RCC 7860 (cell line): ENCODE data around the gene TSPAN18.
A peak's percentile ranks its signal among the peaks of the same experiment; 100 is the strongest.

Source experiments
- DNase-seq: peaks from one replicate; pipeline ENCODE4 v3.0.0-alpha.2; 2015; ENCODE audit warnings: low spot score
- FAIRE-seq: peaks from 2 replicates; lab custom pipeline; 2012; peaks lifted over from hg19 to GRCh38; lab: Jason Lieb, UNC

TSPAN18 gene

DNA sequence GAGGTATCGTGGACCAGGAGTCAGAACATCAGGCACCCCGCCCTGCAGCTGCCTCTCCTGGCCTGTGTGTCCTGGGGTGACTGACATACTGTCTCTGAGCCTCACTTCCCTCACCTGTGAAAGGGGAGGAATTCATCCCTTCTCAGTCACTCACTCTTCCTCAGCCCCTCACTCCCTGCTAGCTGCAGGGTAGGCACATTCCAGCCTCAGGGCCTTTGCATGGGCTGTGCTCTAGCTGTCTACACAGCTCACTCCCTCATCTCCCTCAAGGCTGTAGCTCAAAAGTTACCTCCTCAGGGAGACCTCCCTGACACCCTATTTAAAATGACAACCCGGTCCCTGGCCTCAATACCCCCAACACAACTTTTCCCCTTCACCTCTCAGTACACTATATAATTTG is 221.4 kb downstream of the TSPAN18 start:
- DNase-seq (no peak), FAIRE-seq (no peak)

DNA sequence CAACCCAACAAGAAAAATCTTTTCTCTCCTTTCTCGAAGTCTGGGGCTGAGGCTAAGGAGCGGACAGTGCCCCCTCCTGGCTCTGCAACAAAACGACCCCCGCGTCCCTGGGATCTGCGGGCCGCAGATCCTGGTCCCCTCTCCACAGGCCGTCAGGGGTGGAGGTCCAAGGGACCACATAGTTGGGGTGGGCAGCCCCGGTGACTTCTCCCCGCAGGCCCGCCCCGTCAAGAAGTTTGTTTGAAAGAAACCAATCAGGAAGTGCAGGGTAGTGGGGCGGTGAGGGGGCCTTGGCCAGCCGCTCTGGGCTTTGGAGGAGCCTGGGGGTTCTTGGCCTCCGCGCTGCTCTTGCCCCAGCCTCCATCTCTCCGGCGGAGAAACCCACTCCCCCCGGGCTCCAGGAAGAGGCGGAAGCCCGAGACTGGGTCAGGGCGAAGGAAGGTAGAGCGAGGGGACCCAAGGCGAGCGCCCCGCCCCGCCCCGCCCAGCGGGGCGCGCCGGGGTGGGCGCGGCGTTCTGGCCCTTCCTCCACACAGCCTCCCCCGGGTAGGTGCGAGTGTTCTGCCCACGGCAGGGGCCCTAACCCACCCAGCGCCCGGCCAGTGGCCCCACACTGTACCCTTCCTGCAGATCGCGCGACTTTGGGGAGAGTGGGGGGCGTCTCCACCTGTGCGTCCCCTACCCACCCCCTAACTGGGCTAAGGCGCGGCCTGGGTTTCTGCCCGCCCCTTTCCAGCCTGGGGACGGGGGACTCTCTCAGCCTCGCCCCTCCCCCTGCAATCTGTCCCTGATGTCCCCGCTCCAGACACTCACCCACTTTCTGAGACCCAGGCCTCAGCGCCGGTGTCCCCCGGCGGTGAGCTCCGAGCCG is 222.6 kb downstream of the TSPAN18 start:
- DNase-seq: no peak
- no peak for FAIRE-seq

DNA sequence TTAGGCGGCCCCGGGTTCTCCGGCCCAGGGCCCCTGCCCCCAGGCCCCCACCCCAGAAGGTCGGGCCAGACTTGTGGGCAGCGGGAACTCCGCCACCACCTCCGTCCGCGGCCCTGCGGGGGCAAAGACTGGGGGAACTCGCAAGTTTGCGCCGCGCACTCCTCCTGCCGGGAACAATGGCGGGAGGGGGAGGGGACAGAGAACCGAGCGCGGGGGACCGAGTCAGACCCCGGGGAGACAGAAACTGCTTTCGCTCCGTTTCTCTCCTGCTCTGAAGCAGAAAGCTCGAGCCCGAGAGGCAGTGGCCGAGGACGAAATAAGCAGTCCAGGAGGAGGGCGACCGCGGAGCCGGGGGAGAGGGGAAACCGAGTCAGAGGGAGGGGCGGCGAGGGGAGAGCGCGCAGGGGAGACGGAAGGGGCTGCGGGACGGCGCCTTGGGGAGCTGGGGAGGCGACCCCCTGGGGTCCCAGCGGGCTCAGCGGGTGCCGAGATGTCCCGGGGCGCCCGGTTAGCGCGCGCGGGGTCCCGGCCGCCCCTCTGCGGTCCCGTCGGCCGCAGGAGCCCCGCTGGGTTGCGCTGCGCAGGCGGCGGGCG is 223.4 kb downstream of the TSPAN18 start:
- DNase-seq: no peak
- no peak for FAIRE-seq

DNA sequence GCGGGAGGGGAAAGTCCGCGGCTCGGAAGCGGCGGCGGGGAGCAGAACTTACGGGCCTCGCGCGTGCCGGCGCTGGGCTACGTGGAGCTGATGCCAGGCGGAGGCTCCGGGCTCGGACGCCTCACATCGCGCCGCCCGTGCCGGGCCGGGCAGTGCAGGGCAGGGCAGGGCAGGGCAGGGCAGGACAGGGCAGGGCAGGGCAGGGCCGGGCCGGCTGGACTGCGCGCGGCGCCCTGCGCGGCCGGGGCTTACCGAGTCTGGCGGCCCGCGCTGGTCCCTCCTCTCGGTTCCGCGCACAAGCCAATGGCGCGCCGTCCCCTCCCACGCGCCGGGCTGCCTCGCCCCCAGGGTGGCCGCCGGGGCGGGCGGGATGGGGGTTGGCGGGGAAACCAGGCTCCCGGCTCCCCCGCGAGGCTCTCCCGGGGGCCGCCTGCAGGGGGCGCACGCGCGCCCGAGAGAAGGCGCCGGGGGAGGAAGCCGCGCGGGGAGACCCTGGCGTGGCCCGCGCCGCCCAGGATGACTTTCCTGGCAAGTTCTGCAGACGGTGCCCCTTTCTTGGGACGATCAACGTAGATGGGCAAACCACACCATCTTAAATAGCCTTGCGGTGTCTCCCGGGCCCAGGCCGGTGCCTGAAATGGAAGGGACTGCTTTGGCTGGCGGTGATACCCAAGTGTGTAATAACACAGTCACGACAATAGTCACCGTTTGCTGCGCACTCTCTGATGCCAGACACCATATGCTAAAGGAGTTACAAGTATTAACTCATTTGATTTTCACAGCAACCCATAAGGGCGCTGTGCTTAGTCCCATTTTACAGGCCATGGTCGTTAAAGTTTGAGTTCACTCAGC is 224.1 kb downstream of the TSPAN18 start, which contains the start of gene TP53I11:
Gene TP53I11, minus strand, starts transcription at position 259 of the 852 bp plus-strand sequence. CDS start 12,548 bp downstream, outside the sequence.
- DNase-seq (no peak), FAIRE-seq (no peak)

DNA sequence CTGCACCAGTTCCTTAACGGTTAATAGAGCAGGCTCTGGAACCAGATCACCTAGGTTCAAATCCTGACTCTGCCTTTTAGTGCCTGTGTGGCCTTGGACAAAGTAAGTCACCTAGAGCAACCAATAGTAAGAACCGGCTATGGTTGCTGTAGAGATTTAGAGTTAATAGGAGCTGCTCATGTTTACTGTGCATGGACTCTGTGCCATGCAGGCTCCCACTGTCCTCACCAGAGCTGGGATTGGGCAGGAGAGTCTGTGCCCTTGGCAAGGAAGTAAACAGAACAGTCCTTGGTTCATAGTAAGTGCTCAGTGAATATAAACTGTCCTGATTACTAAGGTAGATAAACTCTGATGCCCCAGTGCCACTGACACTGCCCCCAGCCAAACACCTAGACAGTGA is 225.3 kb downstream of the TSPAN18 start:
- no peak for FAIRE-seq
- no peak for DNase-seq

DNA sequence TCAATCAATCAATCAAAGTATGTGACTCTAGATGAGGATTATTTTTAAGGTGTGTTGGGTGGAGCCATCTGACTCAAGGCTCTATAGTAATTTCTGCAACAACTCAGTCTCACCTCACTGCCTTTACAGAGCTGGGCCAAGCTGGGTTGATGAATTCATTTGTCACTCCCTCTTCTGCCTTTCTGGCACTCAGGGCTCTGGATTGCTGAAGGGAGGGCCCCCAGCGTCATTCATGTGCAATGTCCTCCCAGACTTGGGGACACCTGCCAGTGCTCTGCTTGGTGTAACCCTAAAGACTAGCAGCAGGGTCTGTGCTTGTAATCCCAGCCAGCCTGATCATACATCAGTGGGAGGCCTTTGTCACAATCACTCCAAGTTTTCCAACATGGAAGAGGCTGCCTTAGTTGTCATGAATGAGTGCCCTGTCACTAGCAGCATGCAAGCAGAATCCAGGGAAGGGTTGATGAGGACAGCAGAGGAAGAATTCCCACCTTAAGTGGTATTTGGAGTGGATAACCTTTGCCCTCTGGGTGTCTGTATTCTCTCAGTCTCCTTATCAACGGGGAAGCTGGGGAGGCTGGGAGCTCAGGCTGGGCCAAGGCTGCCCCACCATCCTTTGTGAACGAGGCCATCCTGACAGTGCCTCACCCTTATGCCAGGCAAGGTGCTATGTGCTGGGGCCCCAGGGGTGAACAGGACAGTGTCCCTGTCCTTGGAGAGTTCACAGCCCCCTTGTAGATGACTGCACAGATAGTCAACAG is 225.9 kb downstream of the TSPAN18 start:
- no peak for FAIRE-seq
- DNase-seq: no peak

DNA sequence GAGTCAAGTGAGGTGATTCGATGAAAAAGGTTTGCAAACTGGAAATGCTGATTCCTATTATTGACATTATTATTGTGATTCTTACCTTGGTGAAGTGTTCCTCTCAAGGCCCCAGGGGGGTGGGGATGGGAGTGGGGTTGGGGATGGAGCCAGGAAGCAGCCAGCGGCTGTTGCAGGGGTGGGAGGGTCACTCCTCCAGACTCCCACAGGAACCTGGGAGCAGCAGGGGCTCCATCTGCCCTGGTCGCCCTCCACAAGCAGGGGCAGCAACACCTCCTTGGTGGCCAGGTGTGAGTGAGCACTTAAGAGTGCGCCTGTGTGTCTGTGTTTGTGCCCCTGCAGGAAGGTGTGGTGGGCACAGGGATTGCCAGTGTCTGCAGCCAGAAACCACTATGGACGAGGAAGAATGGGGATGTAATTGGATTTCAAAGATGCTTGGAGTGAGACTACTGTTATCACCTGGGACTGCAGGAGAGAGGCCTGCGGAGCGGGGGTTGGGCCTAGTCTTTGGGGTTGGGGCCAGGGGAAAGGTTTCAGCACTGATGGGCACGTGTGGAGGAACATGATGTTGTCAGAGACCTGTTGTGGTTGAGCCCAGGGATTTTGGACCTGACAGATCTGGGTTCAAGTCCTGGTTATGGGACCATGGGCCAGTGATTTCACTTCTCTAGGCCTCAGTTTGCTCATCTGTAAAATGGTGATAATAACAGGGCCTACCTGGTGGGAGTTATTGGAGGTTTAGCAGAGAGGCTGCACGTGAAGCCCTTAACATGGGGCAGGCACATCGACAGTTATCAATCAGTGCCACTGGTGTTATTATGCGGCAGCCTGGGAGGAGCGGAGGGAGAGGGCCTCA is 227.5 kb downstream of the TSPAN18 start:
- DNase-seq: no peak
- no peak for FAIRE-seq

DNA sequence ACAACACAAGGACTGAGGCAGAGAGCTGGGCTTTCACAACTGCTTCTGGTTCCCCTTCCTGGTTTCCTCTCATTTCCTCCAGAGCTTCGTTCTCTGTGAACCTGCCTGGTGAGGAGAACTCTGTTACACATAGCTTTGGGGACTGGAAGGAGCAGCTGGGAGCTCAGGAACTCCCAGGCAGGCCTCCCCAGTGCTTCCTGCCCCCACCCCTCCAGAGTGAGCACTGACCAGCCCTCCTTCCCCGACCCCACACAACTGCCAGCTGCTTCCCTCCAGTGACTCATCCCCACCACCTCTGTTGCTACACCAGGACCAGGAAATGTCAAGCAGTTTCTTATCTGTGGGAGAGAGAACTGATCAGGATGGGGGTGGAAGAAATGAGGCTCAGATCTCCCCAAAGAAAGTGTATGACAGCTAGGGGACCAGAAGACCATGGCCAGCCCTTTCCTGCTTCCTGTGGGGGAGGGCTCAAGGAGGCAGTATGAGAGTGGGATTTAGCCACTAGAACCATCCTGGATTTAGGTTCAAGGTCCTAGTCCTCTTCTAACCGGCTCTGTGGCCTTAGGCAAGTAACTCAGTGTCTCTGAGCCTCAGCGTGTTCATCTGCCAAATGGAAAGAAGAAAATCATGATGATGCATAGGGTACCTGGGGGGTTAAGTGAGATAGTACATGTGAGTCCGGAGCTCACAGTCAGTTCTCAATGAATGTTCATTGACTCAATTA is 228.4 kb downstream of the TSPAN18 start:
- FAIRE-seq (no peak), DNase-seq (peak; percentile 33)

DNA sequence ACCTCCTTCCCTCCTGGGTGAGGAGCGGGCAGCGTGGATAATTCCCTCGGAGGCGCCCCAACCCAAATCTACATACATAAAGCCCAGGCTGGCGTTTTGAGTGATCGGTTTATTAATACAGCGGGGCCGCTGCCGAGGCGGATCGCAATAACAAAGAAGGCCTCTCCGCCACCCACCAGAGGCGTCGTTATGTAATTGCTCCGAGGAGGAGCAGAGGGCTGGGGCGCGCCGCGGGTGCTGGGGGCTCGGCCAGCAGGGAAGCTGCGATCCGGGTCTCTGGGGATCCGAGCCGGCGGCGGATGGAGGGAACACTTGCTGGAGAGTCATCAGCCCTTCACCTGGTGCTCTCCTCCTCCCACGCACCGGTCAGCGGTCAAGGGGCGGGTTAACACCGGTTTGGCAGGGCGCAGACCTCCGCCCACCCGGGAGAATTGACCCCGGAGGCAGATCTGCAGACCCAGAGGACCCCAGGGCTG is 230.3 kb downstream of the TSPAN18 start:
- no peak for FAIRE-seq
- no peak for DNase-seq

DNA sequence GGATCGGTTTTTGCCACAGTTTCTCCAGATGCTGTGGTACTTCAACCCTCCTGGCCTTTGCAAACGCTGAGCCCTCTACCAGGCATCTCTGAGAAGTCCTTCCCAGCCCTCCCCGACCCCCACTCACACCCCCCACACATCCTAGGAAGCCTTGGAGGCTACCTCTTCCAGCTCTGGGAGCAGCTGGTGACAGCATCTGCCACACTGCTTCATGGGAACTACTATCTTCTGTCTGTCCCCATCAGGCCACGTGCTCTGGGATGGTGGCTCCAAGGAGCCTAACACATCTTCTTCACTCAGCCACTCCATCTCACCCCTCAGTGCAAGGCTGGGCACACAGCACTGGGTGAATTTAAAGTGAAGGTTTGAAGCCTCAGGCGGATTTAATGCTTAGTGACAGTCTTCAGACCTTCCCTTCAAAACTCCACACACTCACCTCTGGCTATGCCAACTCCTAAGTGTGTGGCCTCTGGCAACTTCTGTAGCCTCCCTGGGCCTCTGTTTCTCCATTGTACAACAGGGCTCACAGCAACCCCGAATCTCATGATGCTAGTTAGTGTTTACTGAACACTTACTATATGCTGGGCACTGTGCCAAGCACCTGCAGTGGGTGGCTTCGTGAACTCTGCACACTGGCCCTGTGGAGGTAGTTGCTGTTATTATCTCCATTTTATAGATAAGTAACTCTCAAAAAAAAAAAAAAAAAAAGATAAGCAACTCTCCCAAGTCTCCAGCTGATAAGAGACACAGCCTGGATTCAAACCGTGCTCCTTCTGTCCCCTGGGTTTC is 231.2 kb downstream of the TSPAN18 start:
- no peak for DNase-seq
- FAIRE-seq: no peak

DNA sequence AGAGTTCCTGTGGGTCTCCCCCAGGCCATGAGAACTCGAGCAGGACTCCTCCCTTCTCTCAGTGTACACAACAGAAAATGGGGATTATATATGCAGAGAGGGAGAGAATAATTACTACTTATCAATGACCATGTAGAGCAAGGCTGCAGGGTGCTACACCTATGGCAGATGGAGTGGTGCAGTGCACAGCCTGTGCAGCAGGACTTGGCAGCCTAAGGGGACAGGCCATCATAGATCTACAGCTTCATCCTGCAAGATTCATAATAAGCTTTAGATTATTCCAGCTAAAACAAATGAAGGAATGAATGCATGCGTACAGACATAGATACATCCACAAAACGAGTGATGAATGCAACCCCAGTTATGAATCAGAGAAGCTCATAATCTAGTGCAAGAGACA is 232.3 kb downstream of the TSPAN18 start:
- DNase-seq: no peak
- FAIRE-seq: no peak

DNA sequence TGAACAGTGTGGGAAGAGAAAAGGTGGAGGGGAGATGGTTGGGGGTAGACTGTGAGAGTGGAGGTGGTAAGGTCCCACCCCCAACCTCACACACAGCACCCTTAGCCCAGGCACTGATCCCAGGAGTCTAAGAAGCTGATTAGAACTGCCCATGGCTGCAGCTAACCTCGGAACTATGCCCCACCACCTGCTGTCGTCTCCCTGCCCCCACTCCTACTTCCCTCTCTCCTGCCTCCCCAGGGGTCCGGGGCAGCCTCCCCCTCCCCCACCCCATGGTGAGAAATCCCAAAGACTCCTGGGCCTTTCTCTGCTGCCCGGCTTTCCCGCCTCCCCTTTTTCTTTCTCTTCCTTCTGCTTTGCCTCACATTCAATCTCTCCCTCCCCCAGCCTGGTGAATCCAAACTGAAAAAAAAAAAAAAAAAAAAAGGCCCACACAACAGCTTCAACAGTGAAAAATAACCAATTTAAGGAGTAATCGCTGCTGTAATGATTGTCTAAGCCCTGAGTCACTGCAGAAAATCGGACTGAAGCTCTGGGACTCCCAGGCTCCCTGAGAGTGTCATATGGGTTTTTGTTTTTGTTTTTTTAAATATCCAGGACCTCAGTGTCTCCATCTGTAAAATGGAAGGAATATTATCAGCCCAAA is 233.6 kb downstream of the TSPAN18 start:
- FAIRE-seq (no peak), DNase-seq (no peak)

DNA sequence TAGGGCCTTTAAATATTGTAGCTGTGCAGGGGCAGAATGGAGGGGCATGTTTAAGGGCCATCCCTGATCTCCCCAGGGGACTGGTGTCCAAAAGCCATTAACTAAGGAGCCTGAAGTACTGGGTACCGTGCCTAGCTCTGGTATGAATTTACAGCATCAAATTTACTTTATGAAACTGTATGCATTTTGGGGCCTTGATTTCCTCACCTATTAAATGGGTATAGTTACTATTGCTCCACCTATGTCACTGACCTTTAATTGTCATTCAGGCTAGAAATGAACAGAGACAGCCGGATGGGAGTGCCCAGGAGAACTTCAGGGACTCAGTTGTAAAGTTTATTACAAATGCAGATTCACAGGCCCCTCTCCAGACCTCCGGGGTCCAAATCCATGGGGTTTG is 235.7 kb downstream of the TSPAN18 start:
- DNase-seq: no peak
- FAIRE-seq: no peak

DNA sequence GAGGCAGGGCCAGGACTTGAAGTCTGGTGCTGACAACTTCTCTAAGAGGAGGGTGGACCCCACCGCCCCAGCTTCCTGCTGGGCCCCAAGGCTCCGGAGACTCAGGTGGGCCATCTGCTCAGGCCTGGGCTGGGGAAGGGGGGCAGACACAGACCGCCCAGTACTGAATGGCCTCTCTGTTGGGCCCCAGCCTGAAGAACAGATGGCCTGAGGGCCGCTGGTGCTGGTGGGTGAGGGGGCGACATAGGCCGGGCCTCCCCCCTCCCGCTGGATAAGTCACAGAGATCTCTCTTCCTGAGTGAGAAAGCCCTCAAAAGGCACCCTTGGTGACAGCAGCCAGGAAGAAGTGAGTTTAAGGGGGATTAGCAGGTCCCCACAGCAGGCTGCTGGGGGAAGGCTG is 236.4 kb downstream of the TSPAN18 start:
- FAIRE-seq (no peak), DNase-seq (no peak)

DNA sequence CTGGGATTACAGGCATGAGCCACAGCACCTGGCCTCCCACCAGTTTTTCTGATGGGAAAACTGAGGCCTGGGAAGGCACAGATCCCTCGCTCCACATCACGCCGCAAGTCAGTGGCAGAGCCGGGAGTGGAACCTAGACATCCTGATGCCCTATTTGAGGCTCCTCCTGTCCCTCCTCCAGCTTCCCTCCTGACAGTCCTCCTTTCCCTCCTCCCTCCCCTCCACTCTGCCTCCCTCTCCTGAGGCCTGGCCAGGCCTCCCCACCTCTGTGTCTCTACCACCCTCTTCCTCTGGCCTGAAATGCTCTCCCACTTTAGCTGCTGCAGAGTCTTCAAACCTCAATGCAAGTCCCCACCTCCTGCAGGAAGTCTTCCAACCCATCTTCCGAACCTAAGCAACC is 237.2 kb downstream of the TSPAN18 start:
- no peak for DNase-seq
- no peak for FAIRE-seq

DNA sequence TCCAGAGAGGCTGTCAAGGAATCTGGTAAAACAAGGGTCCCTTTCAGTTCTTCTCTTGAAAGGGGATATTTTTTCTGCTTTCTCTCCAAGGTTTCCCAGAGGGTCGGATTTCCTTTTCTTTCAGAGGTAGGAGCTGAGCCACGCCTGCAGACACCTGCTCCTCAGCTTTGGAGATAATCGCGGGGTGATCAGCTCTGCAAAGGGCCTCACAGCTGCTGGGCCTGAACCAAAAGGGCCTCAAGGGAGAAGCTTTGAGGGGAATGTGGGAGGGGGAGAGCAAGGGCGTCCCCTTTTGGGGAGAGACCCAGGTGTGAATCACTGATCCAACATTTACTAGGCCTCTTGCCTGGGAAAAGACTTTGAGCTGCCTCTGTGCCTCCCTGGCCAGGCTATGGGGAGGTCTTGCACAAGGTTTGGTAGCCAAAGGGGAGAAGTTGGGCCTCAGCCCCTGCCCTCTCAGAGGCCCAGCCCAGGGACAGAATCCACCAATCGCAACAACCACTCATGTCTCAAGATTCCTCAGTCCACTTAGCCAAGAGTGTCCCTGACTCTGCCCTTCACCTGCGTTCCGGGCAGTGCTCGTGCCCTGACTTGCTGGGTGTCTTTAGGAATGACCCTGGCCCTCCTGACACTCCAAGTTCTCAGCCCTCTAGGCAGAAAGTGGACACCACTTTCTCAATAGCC is 237.9 kb downstream of the TSPAN18 start:
- FAIRE-seq (no peak), DNase-seq (no peak)

DNA sequence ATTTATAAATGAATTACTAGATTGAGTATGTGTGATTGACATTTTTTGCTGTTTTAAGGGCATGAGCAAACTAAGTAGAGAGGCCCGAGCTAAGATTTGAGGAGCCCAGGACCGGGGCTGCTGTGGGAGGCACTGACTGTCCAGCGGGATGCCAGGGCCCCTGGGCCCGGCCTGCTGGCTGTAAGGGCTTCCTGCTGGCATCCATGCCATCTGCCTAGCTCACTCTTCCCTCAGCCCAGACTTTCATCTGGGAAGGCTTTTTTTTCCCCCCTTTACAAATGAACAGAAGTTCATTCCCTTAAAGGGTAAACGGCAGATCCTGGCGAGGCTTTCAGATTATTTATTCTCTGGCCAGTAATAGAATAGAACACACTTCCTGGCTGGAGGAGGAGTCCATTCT is 239.9 kb downstream of the TSPAN18 start:
- FAIRE-seq: no peak
- DNase-seq: no peak
